HG03196 (cell line): ENCODE measurements around the gene EPB41L5.
A peak's percentile ranks its signal among the peaks of the same experiment; 100 is the strongest.
"Not testable (repeated sequence)": the region's sequence is repeated elsewhere in the genome, so short reads cannot be mapped to it uniquely, and the experiment has no call there.

ENCODE experiments used
- ATAC-seq: cut with Tn5 transposase; IDR thresholded peaks from one replicate; pipeline ENCODE4 v1.9.1; 2021; ENCODE audit not compliant: unreplicated experiment

EPB41L5 gene

DNA sequence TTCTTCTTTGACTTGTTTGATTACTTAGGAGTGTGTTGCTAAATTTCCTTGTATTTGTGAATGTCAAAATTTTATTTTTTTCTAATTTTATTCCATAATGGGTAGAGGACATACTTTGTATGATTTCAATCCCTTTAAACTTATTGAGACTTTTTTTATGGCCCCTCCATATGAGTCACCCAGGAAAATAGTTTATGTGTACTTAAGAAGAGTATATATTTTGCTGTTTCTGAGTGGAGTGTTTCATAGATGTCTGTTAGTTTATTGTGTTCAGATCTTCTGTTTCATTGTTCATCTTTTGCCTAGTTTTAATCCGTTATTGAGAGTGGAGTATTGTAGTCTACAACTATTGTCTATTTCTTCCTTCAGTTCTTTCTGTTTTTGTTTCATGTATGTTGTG, 81.9 kb downstream of the EPB41L5 start:
- no peak for ATAC-seq

DNA sequence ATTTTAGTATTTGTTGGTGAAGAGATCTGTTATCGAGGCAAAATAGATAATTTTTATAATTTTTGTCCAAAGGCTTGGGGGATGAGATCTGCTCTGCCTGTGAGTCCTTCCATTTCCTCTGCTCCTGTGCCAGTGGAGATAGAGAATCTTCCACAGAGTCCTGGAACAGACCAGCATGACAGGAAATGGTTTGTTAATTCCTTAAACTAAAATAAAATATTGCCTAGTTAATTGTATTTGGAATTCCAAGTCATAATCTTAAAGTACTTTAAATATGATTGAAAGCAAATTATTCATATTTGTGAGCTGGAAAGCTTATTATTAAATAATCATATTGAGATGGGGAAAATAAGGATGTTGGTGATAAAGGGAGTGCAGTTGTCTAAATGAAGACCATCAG, 87.8 kb downstream of the EPB41L5 start:
- ATAC-seq, result no peak

GRCh38 chr2:120103723-120104467, 91.0 kb downstream of the EPB41L5 start:
- ATAC-seq, result no peak

DNA sequence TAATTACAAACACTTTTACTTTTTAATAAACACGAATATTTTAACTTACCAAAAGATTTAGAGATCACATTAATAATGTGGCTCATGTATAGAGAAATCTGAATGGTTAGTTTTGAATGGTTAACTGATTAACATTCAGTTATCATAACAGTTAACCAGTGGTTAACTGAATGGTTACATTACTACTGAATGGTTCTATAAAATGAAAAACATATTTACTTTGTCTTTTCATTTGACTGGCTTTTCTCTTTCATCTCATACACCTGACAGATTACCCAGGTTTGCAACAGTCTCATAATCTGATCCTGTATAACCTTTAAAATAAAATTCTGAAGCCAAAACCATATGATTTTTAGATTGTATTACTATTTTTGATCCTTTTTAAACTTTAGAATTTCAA, 91.9 kb downstream of the EPB41L5 start:
- no peak for ATAC-seq

DNA sequence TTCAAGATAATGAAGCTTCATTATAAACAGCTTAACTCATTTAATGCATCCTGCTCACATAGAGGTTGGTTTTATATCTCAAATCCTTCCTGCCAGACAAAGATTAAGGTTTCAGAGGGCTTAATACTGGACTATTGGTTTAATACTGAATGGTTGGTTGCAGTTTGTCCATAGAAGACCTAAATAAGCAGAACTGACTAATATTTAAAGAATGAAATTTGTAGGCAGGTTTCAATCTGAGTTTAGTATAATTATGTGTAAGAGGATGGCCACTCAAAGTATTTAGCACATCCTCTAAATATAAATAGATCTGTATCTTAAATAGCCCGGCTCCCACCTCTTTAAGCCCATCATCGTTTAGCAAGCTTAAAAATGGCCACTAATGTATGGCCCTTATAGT, 92.5 kb downstream of the EPB41L5 start:
- peak; percentile 57 for ATAC-seq

DNA sequence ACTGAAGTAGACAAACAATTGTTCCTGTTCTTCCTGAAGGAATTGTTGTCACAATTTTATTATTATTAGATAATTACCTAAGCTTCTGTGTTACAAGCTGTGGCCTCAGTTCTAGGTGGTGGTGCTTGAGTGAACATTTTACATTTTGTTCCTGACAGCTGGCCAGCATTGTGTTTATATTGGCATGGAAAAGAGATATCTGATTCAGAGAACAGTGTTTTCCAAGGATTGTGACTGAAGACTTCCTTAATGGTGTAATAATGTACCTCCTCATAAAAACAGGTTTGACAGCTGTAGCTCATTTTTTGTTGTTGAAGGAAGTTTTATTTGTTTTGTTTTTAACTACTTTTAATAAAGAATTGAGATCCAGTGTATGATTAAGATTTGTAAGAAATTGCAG, 95.2 kb downstream of the EPB41L5 start:
- ATAC-seq, result no peak

DNA sequence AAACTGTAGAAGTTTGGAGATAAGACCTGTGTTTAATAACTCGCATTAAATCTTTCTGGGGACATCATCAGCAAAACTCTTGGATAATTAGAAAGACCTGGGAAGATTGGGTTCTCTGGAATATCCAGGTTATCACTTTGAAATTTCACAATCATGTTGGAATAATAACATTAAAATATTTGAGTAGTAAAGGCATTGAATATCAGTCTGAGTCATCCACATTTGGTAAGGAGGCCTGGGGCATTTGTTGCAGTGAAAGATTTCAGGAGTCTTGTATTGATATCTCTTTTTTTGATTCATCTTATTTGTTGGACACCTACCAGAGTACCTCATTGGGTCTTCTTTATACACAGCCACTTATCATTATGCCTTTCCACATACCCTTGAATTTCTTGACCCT, 95.9 kb downstream of the EPB41L5 start:
- no peak for ATAC-seq

DNA sequence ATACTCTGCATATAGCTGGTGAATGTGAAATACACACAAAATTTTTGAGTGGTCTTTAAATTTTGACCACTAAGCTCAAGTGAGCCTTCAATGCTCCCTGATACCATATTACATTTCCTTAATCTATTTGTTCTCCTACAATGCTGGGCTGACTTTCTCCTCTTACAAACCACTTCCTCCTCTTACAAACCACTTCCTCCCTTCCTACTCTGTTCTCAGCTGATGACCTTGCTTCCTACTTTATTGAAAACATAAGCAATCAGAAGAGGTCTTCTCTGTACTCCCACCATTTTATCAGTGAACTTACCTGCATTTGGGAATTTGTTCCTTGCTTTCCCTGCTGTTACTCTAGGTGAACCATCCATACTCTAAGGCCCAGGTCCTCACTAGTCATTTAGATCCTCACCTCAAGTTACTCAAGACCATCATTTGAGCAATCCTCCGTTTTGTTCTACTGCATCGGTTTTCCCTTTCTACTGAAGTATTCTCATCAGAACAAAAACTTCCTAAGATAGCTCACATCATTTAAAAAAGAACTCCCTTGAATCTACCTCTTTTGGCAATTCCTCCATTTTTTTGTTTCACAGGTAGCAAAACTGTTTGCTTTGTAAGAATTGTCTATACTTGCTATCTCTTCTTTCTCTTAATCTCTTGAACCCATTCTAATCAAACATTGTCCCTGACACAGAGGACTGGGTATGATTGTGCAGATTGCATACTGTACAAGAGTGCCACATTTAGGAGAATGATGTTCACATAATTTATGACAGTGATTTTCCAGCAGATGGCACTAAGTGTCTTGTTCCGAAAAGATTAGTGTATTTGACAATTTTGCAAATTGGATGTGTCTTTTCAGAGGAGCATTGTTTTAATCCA, 96.5 kb downstream of the EPB41L5 start:
- ATAC-seq, result peak; percentile 45

- no peak for ATAC-seq
These were observed 97.1 kb downstream of the EPB41L5 start for GRCh38 chr2:120110062-120110362.

DNA sequence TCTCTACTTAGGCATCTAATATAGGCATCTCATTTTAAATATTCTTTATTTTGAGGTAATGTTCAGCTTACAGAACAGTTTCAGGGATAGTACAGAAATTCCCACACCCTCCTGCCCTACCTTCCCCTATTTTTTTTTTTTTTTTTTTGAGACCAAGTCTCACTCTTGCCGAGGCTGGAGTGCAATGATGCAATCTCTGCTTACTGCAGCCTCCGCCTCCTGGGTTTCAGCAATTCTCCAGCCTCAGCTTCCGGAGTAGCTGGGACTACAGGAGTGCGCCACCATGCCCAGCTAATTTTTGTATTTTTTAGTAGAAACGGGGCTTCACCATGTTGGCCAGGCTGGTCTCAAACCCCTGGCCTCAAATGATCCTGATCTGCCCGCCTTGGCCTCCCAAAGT, 97.6 kb downstream of the EPB41L5 start:
- no peak for ATAC-seq

- ATAC-seq, result no peak
These were observed 98.3 kb downstream of the EPB41L5 start for GRCh38 chr2:120111193-120111592.

DNA sequence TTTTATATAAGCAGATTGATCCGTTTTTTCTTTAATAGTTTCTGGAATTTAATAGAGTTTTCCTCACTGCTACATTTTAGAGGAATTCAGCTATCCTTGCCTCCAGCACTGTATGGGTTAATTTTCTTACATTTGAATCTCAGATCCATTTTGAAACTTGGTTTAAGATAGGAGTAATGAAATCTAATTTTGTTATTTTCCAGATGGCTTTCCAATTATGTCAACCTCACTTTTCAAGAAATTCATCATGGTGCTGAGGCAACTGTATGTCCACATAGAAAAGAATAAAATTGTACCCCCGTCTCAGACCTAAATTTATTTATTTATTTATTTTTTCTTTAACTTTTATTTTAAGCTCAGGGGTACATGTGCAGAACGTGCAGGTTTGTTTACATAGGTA, 105.1 kb downstream of the EPB41L5 start:
- no peak for ATAC-seq

DNA sequence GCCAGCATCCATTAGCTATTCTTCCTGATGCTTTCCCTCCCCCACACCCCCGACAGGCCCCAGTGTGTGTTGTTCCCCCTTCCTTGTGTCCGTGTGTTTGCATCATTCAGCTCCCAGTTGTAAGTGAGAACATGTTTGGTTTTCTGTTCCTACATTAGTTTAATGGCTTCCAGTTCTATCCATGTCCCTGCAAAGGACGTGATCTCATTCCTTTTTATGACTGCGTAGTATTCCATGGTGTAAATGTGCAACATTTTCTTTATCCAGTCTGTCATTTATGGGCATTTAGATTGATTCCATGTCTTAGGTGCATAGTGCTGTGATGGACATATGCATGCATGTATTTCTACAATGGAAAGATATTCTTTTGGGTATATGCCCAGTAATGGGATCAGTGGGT, 105.6 kb downstream of the EPB41L5 start:
- no peak for ATAC-seq

- ATAC-seq, result not testable (repeated sequence)
These were observed 108.5 kb downstream of the EPB41L5 start for GRCh38 chr2:120121337-120121736.

GRCh38 chr2:120123090-120123489, 110.2 kb downstream of the EPB41L5 start:
- no peak for ATAC-seq

DNA sequence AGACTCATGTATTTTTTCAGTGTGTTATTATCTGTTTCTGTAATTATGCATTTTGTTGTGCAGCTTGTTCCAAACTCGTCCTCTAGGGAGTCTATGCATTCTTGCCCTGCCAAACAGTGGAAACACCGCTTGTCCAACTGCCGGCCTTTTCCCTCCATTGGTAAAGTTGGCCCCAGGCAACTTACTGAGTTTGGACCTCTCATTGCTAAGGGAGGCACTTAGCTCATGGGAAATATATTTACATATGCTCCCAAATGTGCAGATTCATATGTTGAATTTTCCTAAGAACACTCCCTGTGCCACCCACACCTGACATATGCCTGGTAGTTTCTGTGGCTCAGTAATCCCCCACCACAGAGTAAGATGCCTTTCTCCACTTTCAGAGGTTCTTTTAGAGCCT, 112.3 kb downstream of the EPB41L5 start:
- ATAC-seq, result no peak

- ATAC-seq, result no peak
These were observed 115.3 kb downstream of the EPB41L5 start for GRCh38 chr2:120128216-120128615.

GRCh38 chr2:120132190-120132589, 119.3 kb downstream of the EPB41L5 start:
- no peak for ATAC-seq

DNA sequence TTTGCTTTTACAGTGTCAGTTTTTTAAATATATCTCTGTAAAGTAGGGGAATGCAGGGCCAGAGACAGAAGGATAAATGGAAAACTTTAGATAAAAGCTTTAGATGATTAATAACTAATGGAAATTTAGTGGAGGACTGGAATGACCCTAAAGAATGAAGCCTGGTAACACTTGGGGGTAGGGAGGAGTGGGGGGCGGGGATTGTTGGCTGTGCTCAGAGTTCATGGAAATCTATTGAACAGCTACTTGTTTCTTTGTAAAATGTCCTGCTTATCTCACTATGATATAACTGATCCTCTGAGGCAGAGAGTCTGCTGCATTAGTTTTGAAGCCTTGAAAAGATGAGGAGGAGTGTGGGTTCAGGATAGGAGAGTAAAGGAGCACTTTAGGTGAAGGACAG, 119.8 kb downstream of the EPB41L5 start:
- no peak for ATAC-seq

- no peak for ATAC-seq
These were observed 120.8 kb downstream of the EPB41L5 start for GRCh38 chr2:120133572-120134244.

DNA sequence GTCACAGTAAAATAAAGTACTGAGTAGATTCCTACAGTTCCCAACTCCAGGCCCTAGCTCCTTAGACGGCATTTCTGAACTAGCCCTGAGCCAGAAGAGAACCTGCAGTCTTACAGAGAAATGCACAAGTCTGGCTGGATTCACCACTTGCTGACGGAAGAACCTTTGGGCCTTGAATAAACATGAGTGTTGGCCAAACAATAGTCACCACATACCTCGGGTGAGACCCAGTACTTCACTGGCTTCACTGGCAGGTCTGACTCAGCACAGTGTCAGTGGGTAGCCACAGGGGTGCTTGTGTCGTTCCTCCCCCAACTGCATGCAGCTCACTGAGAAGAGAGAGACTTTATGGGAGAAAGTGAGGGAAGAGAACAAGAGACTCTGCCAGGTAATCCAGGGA, 121.4 kb downstream of the EPB41L5 start:
- ATAC-seq, result no peak

DNA sequence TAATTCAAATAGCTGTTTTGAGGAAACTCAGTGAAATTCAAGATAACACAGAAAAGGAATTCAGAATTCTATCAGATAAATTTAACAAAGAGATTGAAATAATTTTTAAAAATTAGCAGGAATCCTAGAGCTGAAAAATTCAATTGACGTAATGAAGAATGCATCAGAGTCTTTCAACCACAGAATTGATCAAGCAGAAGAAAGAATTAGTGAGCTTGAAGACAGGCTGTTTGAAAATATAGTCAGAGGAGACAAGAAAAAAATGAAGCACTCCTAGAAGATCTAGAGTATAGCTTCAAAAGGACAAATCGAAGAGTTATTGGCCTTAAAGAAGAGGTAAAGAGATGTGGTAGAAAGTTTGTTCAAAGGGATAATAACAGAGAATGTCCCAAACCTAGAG, 122.1 kb downstream of the EPB41L5 start:
- not testable (repeated sequence) for ATAC-seq
